Heart left ventricle (tissue), 16 donors: ENCODE results near the gene WDR76. TPM values are rescaled to one million over a fixed set of nuclear protein-coding genes. Genes with fewer than 3 reads are reported as not detected.

Experiments
- ATAC-seq, 4 donors: fragments of 200-7000 bp; cut with Tn5 transposase; one replicate each; pipeline ENCODE4 v1.9.1; 2020 to 2022; ENCODE audit warnings: moderate library complexity in 4 of 4, mild to moderate bottlenecking in 3 of 4, moderate number of reproducible peaks in 1 of 4
- DNase-seq, 5 donors: peaks; one replicate each; pipeline ENCODE4 v3.0.0-alpha.2; 2020
- H3K27ac ChIP-seq, 12 donors: fragments of 200-600 bp; sonication (generic) in 4 of 12; one replicate each; pipeline versions ENCODE4 v1.5.0 to v1.8.0; 2016 to 2022; ENCODE audit warnings: mild to moderate bottlenecking in 2 of 12
- H3K27me3 ChIP-seq, 9 donors: fragments of 200-600 bp; sonication (generic) in 2 of 9; one replicate each; pipeline versions ENCODE4 v1.5.1 to v1.8.0; 2016 to 2022; ENCODE audit warnings: mild to moderate bottlenecking in 3 of 9
- H3K36me3 ChIP-seq, 9 donors: fragments of 200-600 bp; sonication (generic) in 2 of 9; one replicate each; pipeline versions ENCODE4 v1.5.0 to v1.8.0; 2018 to 2022; ENCODE audit warnings: mild to moderate bottlenecking in 2 of 9
- H3K4me1 ChIP-seq, 12 donors: fragments of 200-600 bp; sonication (generic) in 4 of 12; one replicate each; pipeline versions ENCODE4 v1.5.0 to v1.8.0; 2016 to 2022; ENCODE audit warnings: mild to moderate bottlenecking in 3 of 12
- H3K4me3 ChIP-seq, 12 donors: fragments of 200-600 bp; sonication (generic) in 4 of 12; one replicate each; pipeline versions ENCODE4 v1.5.0 to v1.8.0; 2017 to 2022; ENCODE audit warnings: mild to moderate bottlenecking in 9 of 12, moderate library complexity in 4 of 12
- H3K9me3 ChIP-seq, 12 donors: fragments of 200-600 bp; sonication (generic) in 4 of 12; one replicate each; pipeline versions ENCODE4 v1.5.0 to v1.8.0; 2016 to 2022; ENCODE audit warnings: mild to moderate bottlenecking in 1 of 12
- CTCF ChIP-seq, 12 donors: fragments of 200-600 bp; sonication (generic) in 4 of 12; IDR thresholded peaks; one replicate each; pipeline versions ENCODE4 v1.5.0 to v1.8.0; 2018 to 2022; ENCODE audit warnings: antibody characterized with exemption in 12 of 12, mild to moderate bottlenecking in 5 of 12
- POLR2A ChIP-seq, 2 donors: fragments of 450-650 bp; IDR thresholded peaks; one replicate each; pipeline ENCODE4 v1.6.1; 2017; ENCODE audit warnings: antibody characterized with exemption in 2 of 2, mild to moderate bottlenecking in 2 of 2, moderate library complexity in 2 of 2
- WGBS, 4 donors: extraction: QIAGEN DNeasy Blood & Tissue Kit in 2 of 4; methylation state at CpG; one replicate each; pipeline versions ENCODE4 v1.1.5 to v1.1.7; 2013 to 2018; 5-methylcytosine and 5-hydroxymethylcytosine counted together
- intact Hi-C, 10 donors: fragments of 100-400 bp; cut with DNase I; formaldehyde crosslinking; loops; one replicate each; pipeline versions ENCODE4 v1.11.1 to v1.14.2; 2022
- polyA plus RNA-seq, 2 donors: library from polyadenylated mRNA; stranded (reverse); fragments of 200-250 nt; gene quantifications; one replicate each; pipeline ENCODE4 v1.2.3, GENCODE V29; 2013
- total RNA-seq, 9 donors: library from RNA; depleted of rRNA in 2 of 9; stranded (reverse); fragments of >200 nt in 2 of 9; fragmentation: NEBNext Ultra II Directional in 3 of 9; extraction: Animal tissue kit (Norgen Biotek cat#: 25700) in 3 of 9; gene quantifications; one replicate each; pipeline versions ENCODE4 v1.1.0 to v1.2.4, GENCODE V29; 2016 to 2023
- donor health status: ischemic (EF 13 %, LVEDD 7.1; RV severe dilation, severe dysfunction).
- donor health status: healthy with polysubstance abuse.
- donor health status: DM: no; HTN: yes; CAD: no.
- donor health status: DM: no; HTN: no; CAD: no.
- donor health status: ischemic (EF 25% LVEDD 6.9; RV normal size, moderate dysfunction).
- donor health status: ischemic (EF 25% LVEDD 5.7; RV mildly dilated, moderate dysfunction).
- donor health status: healthy.
- donor health status: DM: yes; HTN: yes; CAD: no.
- donor health status: ischemic (EF 35%, LVEDD 5.7; RV mildly dilated, moderate dysfunction).
- donor health status: nonischemic (EF 11% LVEDD 7.7; RV severe dilation, severe dysfunction).
- donor health status: DM: yes; HTN: yes; CAD: no.
- donor health status: PGD.
- donor health status: ischemic (EF 29% LVEDD 5.4; RV normal size, mild dysfunction).
- donor health status: nonischemic (EF 23%, LVEDD 6.1; RV moderate dilation, normal function).

The WDR76 gene
- total and polyA plus RNA-seq, 11 donors, result 0.52 to 7.4 (median 1.3) TPM

GRCh38 chr15:43877371-43877770, 50.6 kb downstream of the WDR76 start:
- peak overlapping the region in 11 of 12 donors; percentile 35 to 98 (median 93) for H3K27ac ChIP-seq
- DNase-seq (peak in 1 of 5 donors; percentile 43), ATAC-seq (peak; percentile 3 to 59 (median 41))
- 45 to 68% (median 57%) methylated on average over 4 of the region's 4 CpGs for WGBS, 4 donors
- no peaks in the 10 kb centered on the region for H3K27me3 ChIP-seq
- H3K36me3 ChIP-seq, result peaks cover 0 to 21% (median 7%) of the 10 kb centered on the region in 9 donors
- peak overlapping the region in 10 of 12 donors; percentile 43 to 66 (median 62) for H3K4me3 ChIP-seq
- no peaks in the 10 kb centered on the region for H3K9me3 ChIP-seq
- peaks cover 0 to 52% (median 8%) of the 10 kb centered on the region in 12 donors for H3K4me1 ChIP-seq
- TF ChIP-seq CTCF (IDR thresholded peaks at IDR 0.05), result no peak
- TF ChIP-seq POLR2A (IDR thresholded peaks at IDR 0.05), result no peak
- intact Hi-C loops, result loop anchor here in 4 of 10 donors (10.0 kb wide), 3 partner anchors 187 to 627 kb away; no protein-coding TSS in a partner anchor

- Histone ChIP-seq H3K27me3 (no peaks in the 10 kb centered on the region), H3K4me1 (peaks cover 0 to 43% (median 8%) of the 10 kb centered on the region in 12 donors), H3K36me3 (peaks cover 0 to 11% (median 7%) of the 10 kb centered on the region in 9 donors), H3K9me3 (no peaks in the 10 kb centered on the region), H3K27ac (peak overlapping the region; percentile 71 to 98 (median 91)), H3K4me3 (peak overlapping the region; percentile 25 to 66 (median 58))
- WGBS, 4 donors, result 48 to 69% (median 62%) methylated on average over 2 of the region's 2 CpGs
- TF ChIP-seq POLR2A (IDR thresholded peaks at IDR 0.05), result no peak
- TF ChIP-seq CTCF (IDR thresholded peaks at IDR 0.05), result no peak
- peak in 2 of 5 donors; percentile 43 to 57 for DNase-seq
- ATAC-seq, result peak in 3 of 4 donors; percentile 23 to 44 (median 36)
- intact Hi-C loops, result loop anchor here in 4 of 10 donors (2.0 to 10.0 kb wide), 4 partner anchors 16 to 626 kb away; no protein-coding TSS in a partner anchor
Measured at GRCh38 chr15:43878446-43878845, 51.6 kb downstream of the WDR76 start.

- Histone ChIP-seq H3K4me3 (peak overlapping the region; percentile 25 to 66 (median 58)), H3K4me1 (peaks cover 0 to 34% (median 8%) of the 10 kb centered on the region in 12 donors), H3K36me3 (peaks cover 0 to 6% (median 0%) of the 10 kb centered on the region in 9 donors), H3K9me3 (no peaks in the 10 kb centered on the region), H3K27me3 (no peaks in the 10 kb centered on the region), H3K27ac (peak overlapping the region; percentile 71 to 98 (median 91))
- intact Hi-C loops, result loop anchor here in 5 of 10 donors (1.0 to 10.0 kb wide), 5 partner anchors 15 to 625 kb away; no protein-coding TSS in a partner anchor
- peak; percentile 37 to 41 for TF ChIP-seq POLR2A (IDR thresholded peaks at IDR 0.05)
- TF ChIP-seq CTCF (IDR thresholded peaks at IDR 0.05), result no peak
- 50 to 72% (median 60%) methylated on average over 15 of the region's 15 CpGs for WGBS, 4 donors
- ATAC-seq (peak; percentile 82 to 90 (median 84)), DNase-seq (peak in 4 of 5 donors; percentile 60 to 82 (median 75))
Measured at GRCh38 chr15:43879386-43880355, 52.9 kb downstream of the WDR76 start.
